GM12892 (cell line): ENCODE measurements around the gene VMO1.

Source experiments
- POLR2A ChIP-seq: IDR thresholded peaks from 2 replicates; pipeline ENCODE4 v1.6.1; 2011; ENCODE audit warnings: low read depth, low read length, control low read depth
- POLR2AphosphoS5 ChIP-seq: IDR thresholded peaks from 2 replicates; pipeline ENCODE4 v1.6.1; 2011; ENCODE audit warnings: low read depth, low read length, control low read depth
- TAF1 ChIP-seq: IDR thresholded peaks from 2 replicates; pipeline ENCODE4 v1.6.1; 2011; ENCODE audit warnings: low read depth, mild to moderate bottlenecking, control low read depth, low read length, borderline replicate concordance

DNA sequence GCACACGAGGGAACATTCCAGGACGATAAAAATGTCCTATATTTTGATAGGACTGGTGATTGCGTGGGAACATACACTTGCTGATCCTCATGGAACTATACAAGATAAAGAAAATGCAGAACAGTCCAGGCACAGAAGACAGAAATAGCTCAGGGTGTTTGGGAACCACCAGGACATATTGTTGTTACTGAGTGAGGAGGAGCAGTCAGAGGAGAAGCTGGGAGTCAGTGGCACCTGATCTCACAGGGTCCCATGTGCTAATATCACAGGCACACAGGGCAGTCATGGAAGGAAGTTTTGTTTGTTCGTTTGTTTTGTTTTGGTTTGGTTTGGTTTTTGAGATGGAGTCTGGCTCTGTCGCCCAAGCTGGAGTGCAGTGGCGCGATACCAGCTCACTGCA lies 26.5 kb upstream of the VMO1 start:
- TF ChIP-seq POLR2AphosphoS5 (no peak), POLR2A (no peak), TAF1 (no peak)
